CD4-positive, alpha-beta T cell treated with Interleukin-10 for 1 hour (primary cell): ENCODE data around the gene TBRG4.

Source experiments
- DNase-seq: peaks from one replicate; pipeline ENCODE4 v3.0.0-alpha.2; 2020

TBRG4 gene

GRCh38 chr7:45073031-45073785 lies 38.3 kb downstream of the TBRG4 start:
- no peak for DNase-seq

GRCh38 chr7:45072131-45073030 lies 39.1 kb downstream of the TBRG4 start:
- DNase-seq = no peak

- no peak for DNase-seq
Observed at GRCh38 chr7:45071528-45071927, 40.0 kb downstream of the TBRG4 start.

- no peak for DNase-seq
Observed at GRCh38 chr7:45070254-45070642, 41.2 kb downstream of the TBRG4 start.

GRCh38 chr7:45069444-45070253 lies 41.8 kb downstream of the TBRG4 start:
- DNase-seq = no peak

- DNase-seq = no peak
Observed at GRCh38 chr7:45068236-45069023, 43.1 kb downstream of the TBRG4 start.

GRCh38 chr7:45067582-45067981 lies 43.9 kb downstream of the TBRG4 start:
- DNase-seq = no peak

GRCh38 chr7:45066409-45066808 lies 45.1 kb downstream of the TBRG4 start:
- no peak for DNase-seq

GRCh38 chr7:45065031-45065995 lies 46.2 kb downstream of the TBRG4 start:
- DNase-seq = no peak

GRCh38 chr7:45064047-45064725 lies 47.3 kb downstream of the TBRG4 start:
- DNase-seq = no peak

- DNase-seq = no peak
Observed at GRCh38 chr7:45061806-45062425, 49.6 kb downstream of the TBRG4 start.

- no peak for DNase-seq
Observed at GRCh38 chr7:45061352-45061751, 50.1 kb downstream of the TBRG4 start.

GRCh38 chr7:45060295-45060694 lies 51.2 kb downstream of the TBRG4 start:
- no peak for DNase-seq

- DNase-seq = no peak
Observed at GRCh38 chr7:45057878-45058277, 53.6 kb downstream of the TBRG4 start.

- DNase-seq = no peak
Observed at GRCh38 chr7:45055594-45056219, 55.8 kb downstream of the TBRG4 start.

- no peak for DNase-seq
Observed at GRCh38 chr7:45055016-45055415, 56.5 kb downstream of the TBRG4 start.

GRCh38 chr7:45054442-45054841 lies 57.1 kb downstream of the TBRG4 start:
- no peak for DNase-seq

GRCh38 chr7:45053941-45054340 lies 57.6 kb downstream of the TBRG4 start:
- no peak for DNase-seq

GRCh38 chr7:45053401-45053800 lies 58.1 kb downstream of the TBRG4 start:
- no peak for DNase-seq

- no peak for DNase-seq
Observed at GRCh38 chr7:45052011-45052410, 59.5 kb downstream of the TBRG4 start.
